ENCODE results near the gene ZC3H4. TPM values are rescaled to one million over a fixed set of nuclear protein-coding genes. Genes with fewer than 3 reads are reported as not detected.
A peak's percentile ranks its signal among the peaks of the same experiment; 100 is the strongest.

The ZC3H4 gene
- total and polyA plus RNA-seq, 2 experiments from 2014 or later = 26.7 to 36.9 TPM

GRCh38 chr19:47098608-47099007 is 15.0 kb downstream of the ZC3H4 start (continued):
- TF ChIP-seq ZNF462 (CRISPR knock-in tag; IDR thresholded peaks at IDR 0.05) (no peak), NANOG (IDR thresholded peaks at IDR 0.05; ENCODE audit: borderline replicate concordance) (no peak), CTCF (conservative IDR thresholded peaks at IDR 0.05; ENCODE audit: low read depth in 2 of 2) (no peak), ZNF331 (CRISPR knock-in tag; IDR thresholded peaks at IDR 0.05; ENCODE audit: low read depth) (no peak)

- Histone ChIP-seq H4K20me1 (replicated peaks; ENCODE audit: insufficient read depth) (peaks cover 26% of the 10 kb centered on the region), H3K79me2 (replicated peaks; ENCODE audit: insufficient read depth) (peaks cover 92% of the 10 kb centered on the region), H3K27me3 (ENCODE audit: insufficient read depth) (no peaks in the 10 kb centered on the region), H3K4me1 (ENCODE audit: insufficient read depth) (peaks cover 30% of the 10 kb centered on the region), H3K27ac (ENCODE audit: low read depth) (peak overlapping the region; percentile 85), H3K9me2 (ENCODE audit: insufficient read depth) (no peaks in the 10 kb centered on the region), H2AFZ (no peak overlapping the region), H3K4me2 (0 out of 2 replicates have a peak overlapping the region, but pooled peaks have one; percentile 14), H3F3A (replicated peaks; ENCODE audit: low read depth) (peaks cover 30% of the 10 kb centered on the region; the same call in 1 of the 2 replicates), H3K4me3 (no peak overlapping the region), H3K36me3 (ENCODE audit: insufficient read depth) (peaks cover 11% of the 10 kb centered on the region)
- H3K9me3 Mint-ChIP-seq = no peaks in the 10 kb centered on the region
- DNase-seq (ENCODE audit: low spot score) (no peak), ATAC-seq (no peak)
- H3K27ac Mint-ChIP-seq = peak overlapping the region; percentile 54
- peaks cover 42% of the 10 kb centered on the region for H3K36me3 Mint-ChIP-seq (ENCODE audit: low read depth)
- H3K27me3 Mint-ChIP-seq (ENCODE audit: insufficient read depth, low read depth, poor library complexity) = peaks cover 5% of the 10 kb centered on the region
- H3K4me3 Mint-ChIP-seq = no peak overlapping the region
- H3K4me1 Mint-ChIP-seq = peaks cover 47% of the 10 kb centered on the region
- TF ChIP-seq EZH2 (IDR thresholded peaks at IDR 0.05; ENCODE audit: low read depth, unreplicated experiment) = no peak
- TF ChIP-seq EZH2phosphoT487 (IDR thresholded peaks at IDR 0.05; ENCODE audit: unreplicated experiment) = no peak
- TF ChIP-seq JUNB (IDR thresholded peaks at IDR 0.05; ENCODE audit: unreplicated experiment) = no peak
- no peak for TF ChIP-seq ETS1 (IDR thresholded peaks at IDR 0.05)
- no peak for TF ChIP-seq CREB1 (CRISPR knock-in tag; IDR thresholded peaks at IDR 0.05; ENCODE audit: low read depth)
- no peak for TF ChIP-seq NANOG (IDR thresholded peaks at IDR 0.05; ENCODE audit: borderline replicate concordance)
- TF ChIP-seq CTCF (conservative IDR thresholded peaks at IDR 0.05; ENCODE audit: low read depth in 2 of 2) = no peak
- TF ChIP-seq ZNF114 (CRISPR knock-in tag; IDR thresholded peaks at IDR 0.05) = no peak
- TF ChIP-seq ZNF331 (CRISPR knock-in tag; IDR thresholded peaks at IDR 0.05; ENCODE audit: low read depth) = no peak
- no peak for TF ChIP-seq STAT1 (IDR thresholded peaks at IDR 0.05; ENCODE audit: unreplicated experiment)
- no peak for TF ChIP-seq POLR2AphosphoS5 (IDR thresholded peaks at IDR 0.05; ENCODE audit: low read depth)
Measured at GRCh38 chr19:47097396-47098201, 16.0 kb downstream of the ZC3H4 start.
